Fibroblast of gingiva (primary cell): Measurements from ENCODE around the gene HACD2.
A peak's percentile ranks its signal among the peaks of the same experiment; 100 is the strongest.

Experiments used
- DNase-seq: peaks from one replicate; pipeline ENCODE4 v3.0.0-alpha.2; 2011; ENCODE audit warnings: low read depth

HACD2 gene

GRCh38 chr3:123568875-123569274 lies 16.0 kb downstream of the HACD2 start:
- DNase-seq = no peak

- no peak for DNase-seq
Observed at GRCh38 chr3:123568034-123568433, 16.8 kb downstream of the HACD2 start.

- no peak for DNase-seq
Observed at GRCh38 chr3:123564056-123564455, 20.8 kb downstream of the HACD2 start.

GRCh38 chr3:123562547-123562946 lies 22.3 kb downstream of the HACD2 start:
- no peak for DNase-seq

GRCh38 chr3:123561188-123561587 lies 23.7 kb downstream of the HACD2 start:
- DNase-seq = no peak

- peak; percentile 40 for DNase-seq
Observed at GRCh38 chr3:123559040-123559861, 25.6 kb downstream of the HACD2 start.

GRCh38 chr3:123553536-123553935 lies 31.3 kb downstream of the HACD2 start:
- no peak for DNase-seq

- DNase-seq = no peak
Observed at GRCh38 chr3:123552768-123553167, 32.1 kb downstream of the HACD2 start.

GRCh38 chr3:123552095-123552714 lies 32.6 kb downstream of the HACD2 start:
- peak; percentile 8 for DNase-seq

GRCh38 chr3:123547881-123548519 lies 36.9 kb downstream of the HACD2 start:
- DNase-seq = no peak

GRCh38 chr3:123546133-123546755 lies 38.6 kb downstream of the HACD2 start:
- peak; percentile 81 for DNase-seq

GRCh38 chr3:123543950-123544349 lies 40.9 kb downstream of the HACD2 start:
- no peak for DNase-seq

- no peak for DNase-seq
Observed at GRCh38 chr3:123540285-123540684, 44.6 kb downstream of the HACD2 start.

GRCh38 chr3:123536153-123536895 lies 48.5 kb downstream of the HACD2 start:
- no peak for DNase-seq

GRCh38 chr3:123535580-123535979 lies 49.3 kb downstream of the HACD2 start:
- peak; percentile 69 for DNase-seq

- no peak for DNase-seq
Observed at GRCh38 chr3:123534264-123534663, 50.6 kb downstream of the HACD2 start.

GRCh38 chr3:123533554-123534159 lies 51.2 kb downstream of the HACD2 start:
- DNase-seq = peak; percentile 60

- DNase-seq = no peak
Observed at GRCh38 chr3:123528130-123528529, 56.7 kb downstream of the HACD2 start.

GRCh38 chr3:123527046-123527445 lies 57.8 kb downstream of the HACD2 start:
- no peak for DNase-seq

GRCh38 chr3:123526474-123526873 lies 58.4 kb downstream of the HACD2 start:
- DNase-seq = no peak

- no peak for DNase-seq
Observed at GRCh38 chr3:123525433-123525832, 59.4 kb downstream of the HACD2 start.
